ENCODE results near the gene PSPN.

- TF ChIP-seq CTCF (IDR thresholded peaks at IDR 0.05), result no peak
- no peak for TF ChIP-seq POLR2A (IDR thresholded peaks at IDR 0.05)
Observed at GRCh38 chr19:6387372-6387771, 11.6 kb upstream of the PSPN start.

All from adrenal gland (tissue), 5 donors.